SU-DHL-6 (cell line): ENCODE data around the gene LRRC3.

Experiments
- H2AFZ ChIP-seq: fragments of 200-600 bp; sonication (generic); 2 replicates; pipeline ENCODE4 v1.6.1; 2014; ENCODE audit warnings: low read depth, mild to moderate bottlenecking, moderate library complexity, mixed read lengths, antibody characterized with exemption, low read length; ENCODE audit not compliant: severe bottlenecking
- H3F3A ChIP-seq: fragments of 200-600 bp; shearing (Covaris generic); 2 replicates; pipeline ENCODE4 v1.6.0; 2016; ENCODE audit warnings: antibody characterized with exemption, mild to moderate bottlenecking; ENCODE audit not compliant: insufficient read depth
- H3K27ac ChIP-seq: fragments of 200-600 bp; sonication (generic); 2 replicates; pipeline ENCODE4 v1.5.1; 2016; ENCODE audit warnings: low read depth, mild to moderate bottlenecking, low read length, moderate library complexity, mixed read lengths
- H3K27me3 ChIP-seq: fragments of 200-600 bp; sonication (generic), shearing (Covaris generic); 2 replicates; pipeline ENCODE4 v1.6.0; 2014; ENCODE audit warnings: mild to moderate bottlenecking, low read length
- H3K36me3 ChIP-seq: fragments of 200-600 bp; sonication (generic); 2 replicates; pipeline ENCODE4 v1.6.1; 2014; ENCODE audit warnings: mild to moderate bottlenecking, low read length, mixed read lengths
- H3K4me2 ChIP-seq: fragments of 300-600, 200-600 bp; shearing (Covaris generic), sonication (generic); 2 replicates; pipeline ENCODE4 v1.6.0; 2014; ENCODE audit warnings: low read length, low read depth, mild to moderate bottlenecking; ENCODE audit not compliant: poor library complexity, severe bottlenecking
- H3K4me3 ChIP-seq: fragments of 200-600 bp; sonication (generic); 2 replicates; pipeline ENCODE4 v1.5.1; 2014; ENCODE audit warnings: antibody characterized with exemption, low read length, mild to moderate bottlenecking, mixed read lengths; ENCODE audit not compliant: insufficient read depth, poor library complexity, severe bottlenecking
- H3K79me2 ChIP-seq: fragments of 200-600 bp; sonication (generic); 2 replicates; pipeline ENCODE4 v1.6.1; 2014; ENCODE audit warnings: mild to moderate bottlenecking, low read length, moderate library complexity; ENCODE audit not compliant: insufficient read depth
- H3K9ac ChIP-seq: fragments of 200-600 bp; sonication (generic); 2 replicates; pipeline ENCODE4 v1.7.0; 2014; ENCODE audit warnings: mild to moderate bottlenecking, low read length
- H3K9me2 ChIP-seq: fragments of 200-600 bp; sonication (generic); replicated peaks from 2 replicates; pipeline ENCODE4 v1.6.1; 2014; ENCODE audit warnings: low read length; ENCODE audit not compliant: insufficient read depth
- H3K9me3 ChIP-seq: fragments of 200-600 bp; sonication (generic); 2 replicates; pipeline ENCODE4 v1.6.1; 2014; ENCODE audit warnings: low read length, mixed read lengths; ENCODE audit not compliant: insufficient read depth
- H4K20me1 ChIP-seq: fragments of 200-600 bp; sonication (generic); 2 replicates; pipeline ENCODE4 v1.6.1; 2014; ENCODE audit warnings: low read depth, mild to moderate bottlenecking, antibody characterized with exemption, low read length, moderate library complexity, mixed read lengths
- EZH2phosphoT487 ChIP-seq: fragments of 200-600 bp; sonication (generic), shearing (Covaris generic); conservative IDR thresholded peaks from 2 replicates; pipeline ENCODE4 v1.6.1; 2018; ENCODE audit warnings: mild to moderate bottlenecking, antibody characterized with exemption, low read length, moderate library complexity, mixed read lengths
- TF ChIP-seq, protein P1 (sequence below): fragments of 200-600 bp; sonication (generic); IDR thresholded peaks from one replicate; pipeline ENCODE4 v1.5.1; 2017; ENCODE audit warnings: antibody characterized with exemption, mild to moderate bottlenecking, low read length, moderate library complexity; ENCODE audit not compliant: insufficient read depth, poor library complexity, severe bottlenecking

Gene LRRC3

DNA sequence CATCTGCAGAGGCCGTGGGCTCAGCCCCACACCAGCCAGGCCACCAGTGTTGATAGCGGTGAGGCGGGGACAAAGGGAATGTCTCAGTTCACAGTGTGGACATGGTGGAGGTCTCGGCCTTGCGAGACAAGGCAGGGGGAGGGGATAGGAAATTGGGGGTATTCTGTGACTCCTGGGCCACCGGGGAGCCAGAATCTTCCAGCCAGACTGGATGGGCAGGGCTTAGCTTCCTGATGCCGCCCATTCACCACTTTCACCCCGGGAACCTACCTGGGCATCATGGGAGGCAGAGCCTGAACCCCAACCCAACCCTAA is 5.1 kb downstream of the LRRC3 start:
- no peak overlapping the region for H3K27ac ChIP-seq
- no peaks in the 10 kb centered on the region for H3K79me2 ChIP-seq
- H3K27me3 ChIP-seq, result no peaks in the 10 kb centered on the region
- no peak overlapping the region for H3K4me2 ChIP-seq
- no peaks in the 10 kb centered on the region for H3K9me3 ChIP-seq
- no peak overlapping the region for H3K9ac ChIP-seq
- H3F3A ChIP-seq, result no peaks in the 10 kb centered on the region
- no peaks in the 10 kb centered on the region for H4K20me1 ChIP-seq
- TF ChIP-seq, protein P1, sequence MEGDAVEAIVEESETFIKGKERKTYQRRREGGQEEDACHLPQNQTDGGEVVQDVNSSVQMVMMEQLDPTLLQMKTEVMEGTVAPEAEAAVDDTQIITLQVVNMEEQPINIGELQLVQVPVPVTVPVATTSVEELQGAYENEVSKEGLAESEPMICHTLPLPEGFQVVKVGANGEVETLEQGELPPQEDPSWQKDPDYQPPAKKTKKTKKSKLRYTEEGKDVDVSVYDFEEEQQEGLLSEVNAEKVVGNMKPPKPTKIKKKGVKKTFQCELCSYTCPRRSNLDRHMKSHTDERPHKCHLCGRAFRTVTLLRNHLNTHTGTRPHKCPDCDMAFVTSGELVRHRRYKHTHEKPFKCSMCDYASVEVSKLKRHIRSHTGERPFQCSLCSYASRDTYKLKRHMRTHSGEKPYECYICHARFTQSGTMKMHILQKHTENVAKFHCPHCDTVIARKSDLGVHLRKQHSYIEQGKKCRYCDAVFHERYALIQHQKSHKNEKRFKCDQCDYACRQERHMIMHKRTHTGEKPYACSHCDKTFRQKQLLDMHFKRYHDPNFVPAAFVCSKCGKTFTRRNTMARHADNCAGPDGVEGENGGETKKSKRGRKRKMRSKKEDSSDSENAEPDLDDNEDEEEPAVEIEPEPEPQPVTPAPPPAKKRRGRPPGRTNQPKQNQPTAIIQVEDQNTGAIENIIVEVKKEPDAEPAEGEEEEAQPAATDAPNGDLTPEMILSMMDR, result no peak
- no peak for TF ChIP-seq EZH2phosphoT487
- H3K9me2 ChIP-seq, result no peaks in the 10 kb centered on the region
- no peak overlapping the region for H3K4me3 ChIP-seq
- H2AFZ ChIP-seq, result no peak overlapping the region
- H3K36me3 ChIP-seq, result no peaks in the 10 kb centered on the region

DNA sequence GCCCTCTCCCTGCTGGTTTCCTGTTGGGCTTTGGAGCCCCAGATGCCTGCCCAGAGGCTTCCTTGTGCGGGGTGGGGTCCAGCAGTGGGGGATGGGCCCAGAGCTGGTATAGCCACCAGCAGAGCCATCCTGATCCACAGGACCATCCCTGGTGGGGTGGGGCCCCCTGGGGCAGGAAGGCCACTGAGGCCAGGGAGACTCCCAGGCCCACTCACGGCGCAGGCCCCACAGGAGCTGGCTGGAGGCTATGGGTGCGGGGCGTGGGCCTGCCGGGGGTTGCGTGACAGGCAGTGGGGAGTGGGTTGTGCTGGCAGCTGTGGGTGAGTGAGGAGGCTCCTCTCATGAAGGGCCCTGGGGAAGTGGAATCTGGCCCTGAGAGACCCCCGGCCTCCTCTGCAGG is 5.7 kb downstream of the LRRC3 start:
- Histone ChIP-seq H3F3A (no peaks in the 10 kb centered on the region), H3K9ac (no peak overlapping the region), H3K9me3 (no peaks in the 10 kb centered on the region), H3K27ac (no peak overlapping the region), H3K27me3 (no peaks in the 10 kb centered on the region), H3K36me3 (no peaks in the 10 kb centered on the region), H4K20me1 (no peaks in the 10 kb centered on the region), H3K79me2 (no peaks in the 10 kb centered on the region), H2AFZ (no peak overlapping the region), H3K9me2 (no peaks in the 10 kb centered on the region), H3K4me2 (no peak overlapping the region), H3K4me3 (no peak overlapping the region)
- no peak for TF ChIP-seq EZH2phosphoT487
- TF ChIP-seq, protein P1, result no peak

DNA sequence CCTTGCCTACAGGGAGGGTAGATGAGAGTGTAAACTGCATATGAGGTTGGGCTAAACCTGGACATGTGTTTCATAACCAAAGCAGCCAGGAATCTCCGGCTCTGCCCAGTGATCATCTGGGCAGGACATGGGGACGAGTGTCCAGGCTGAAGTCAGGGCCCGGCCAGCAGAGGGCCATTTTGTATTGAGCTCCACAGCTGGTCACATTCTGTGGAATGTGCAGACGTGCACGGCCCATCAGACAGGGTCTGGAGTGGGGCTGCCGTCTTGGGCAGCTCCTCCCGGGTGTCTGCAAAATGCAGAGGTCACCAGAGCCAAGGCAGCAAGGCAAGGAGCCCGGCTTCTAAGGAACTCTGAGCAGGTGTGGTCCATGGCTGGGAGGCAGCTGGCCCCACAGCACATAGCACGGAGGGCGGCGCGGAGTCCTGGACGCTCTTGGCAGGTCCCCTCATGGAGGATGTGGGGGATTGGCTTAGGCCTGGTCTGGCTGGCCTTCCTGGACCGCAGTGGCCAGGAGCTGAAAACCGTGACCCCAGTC is 6.2 kb downstream of the LRRC3 start:
- Histone ChIP-seq H3K36me3 (no peaks in the 10 kb centered on the region), H2AFZ (no peak overlapping the region), H3F3A (no peaks in the 10 kb centered on the region), H4K20me1 (no peaks in the 10 kb centered on the region), H3K4me2 (no peak overlapping the region), H3K79me2 (no peaks in the 10 kb centered on the region), H3K9ac (no peak overlapping the region), H3K9me3 (no peaks in the 10 kb centered on the region), H3K27ac (no peak overlapping the region), H3K4me3 (no peak overlapping the region), H3K27me3 (no peaks in the 10 kb centered on the region), H3K9me2 (no peaks in the 10 kb centered on the region)
- no peak for TF ChIP-seq EZH2phosphoT487
- TF ChIP-seq, protein P1, result no peak
